GM19328 (cell line): ENCODE data around the gene PRKCE.
A peak's percentile ranks its signal among the peaks of the same experiment; 100 is the strongest.

Source experiments
- ATAC-seq: cut with Tn5 transposase; IDR thresholded peaks from one replicate; pipeline ENCODE4 v1.9.1; 2021; ENCODE audit warnings: mild to moderate bottlenecking, moderate library complexity; ENCODE audit not compliant: unreplicated experiment

Gene PRKCE

GRCh38 chr2:45721150-45721549 lies 69.7 kb downstream of the PRKCE start:
- ATAC-seq, result no peak

GRCh38 chr2:45722477-45722876 lies 71.0 kb downstream of the PRKCE start:
- no peak for ATAC-seq

- no peak for ATAC-seq
Measured at GRCh38 chr2:45723857-45724256, 72.4 kb downstream of the PRKCE start.

- ATAC-seq, result no peak
Measured at GRCh38 chr2:45724335-45724734, 72.9 kb downstream of the PRKCE start.

GRCh38 chr2:45725731-45726130 lies 74.3 kb downstream of the PRKCE start:
- ATAC-seq, result no peak

GRCh38 chr2:45726188-45726587 lies 74.7 kb downstream of the PRKCE start:
- ATAC-seq, result no peak

GRCh38 chr2:45728458-45728942 lies 77.0 kb downstream of the PRKCE start:
- ATAC-seq, result peak; percentile 74

- peak; percentile 39 for ATAC-seq
Measured at GRCh38 chr2:45729753-45730512, 78.5 kb downstream of the PRKCE start.

- no peak for ATAC-seq
Measured at GRCh38 chr2:45731141-45731540, 79.7 kb downstream of the PRKCE start.

- no peak for ATAC-seq
Measured at GRCh38 chr2:45732436-45732835, 81.0 kb downstream of the PRKCE start.

- ATAC-seq, result no peak
Measured at GRCh38 chr2:45732946-45733345, 81.5 kb downstream of the PRKCE start.

GRCh38 chr2:45734336-45734735 lies 82.9 kb downstream of the PRKCE start:
- ATAC-seq, result no peak

GRCh38 chr2:45734952-45735351 lies 83.5 kb downstream of the PRKCE start:
- ATAC-seq, result no peak

- no peak for ATAC-seq
Measured at GRCh38 chr2:45736757-45737704, 85.6 kb downstream of the PRKCE start.

- no peak for ATAC-seq
Measured at GRCh38 chr2:45739796-45740485, 88.5 kb downstream of the PRKCE start.

- ATAC-seq, result no peak
Measured at GRCh38 chr2:45741161-45741850, 89.8 kb downstream of the PRKCE start.

GRCh38 chr2:45743531-45744396 lies 92.3 kb downstream of the PRKCE start:
- no peak for ATAC-seq

- no peak for ATAC-seq
Measured at GRCh38 chr2:45745231-45745630, 93.8 kb downstream of the PRKCE start.

GRCh38 chr2:45746888-45747287 lies 95.4 kb downstream of the PRKCE start:
- ATAC-seq, result no peak

- no peak for ATAC-seq
Measured at GRCh38 chr2:45747363-45747762, 95.9 kb downstream of the PRKCE start.
